Sigmoid colon (tissue), 4 donors: Measurements from ENCODE around the gene CLDN15.

Experiments
- POLR2A ChIP-seq, 2 donors: fragments of 450-650 bp; IDR thresholded peaks; one replicate each; pipeline ENCODE4 v1.6.1; 2016; ENCODE audit warnings: antibody characterized with exemption in 2 of 2, mild to moderate bottlenecking in 2 of 2, moderate library complexity in 2 of 2
- POLR2AphosphoS5 ChIP-seq, 4 donors: sonication (generic); formaldehyde crosslinking; IDR thresholded peaks; one replicate each; pipeline ENCODE4 v1.6.1; 2017; ENCODE audit warnings: antibody characterized with exemption in 4 of 4
- TF ChIP-seq, protein P1 (sequence below), 4 experiments: fragments of 450-650 bp in 3 of 4; fragments of 200-600 bp in 1 of 4; IDR thresholded peaks; one replicate each; pipeline ENCODE4 v1.5.1; 2016 to 2019; ENCODE audit warnings: antibody characterized with exemption in 4 of 4, mild to moderate bottlenecking in 3 of 4, moderate library complexity in 2 of 4

- no peak for TF ChIP-seq POLR2A (IDR thresholded peaks at IDR 0.05)
- TF ChIP-seq, protein P1, sequence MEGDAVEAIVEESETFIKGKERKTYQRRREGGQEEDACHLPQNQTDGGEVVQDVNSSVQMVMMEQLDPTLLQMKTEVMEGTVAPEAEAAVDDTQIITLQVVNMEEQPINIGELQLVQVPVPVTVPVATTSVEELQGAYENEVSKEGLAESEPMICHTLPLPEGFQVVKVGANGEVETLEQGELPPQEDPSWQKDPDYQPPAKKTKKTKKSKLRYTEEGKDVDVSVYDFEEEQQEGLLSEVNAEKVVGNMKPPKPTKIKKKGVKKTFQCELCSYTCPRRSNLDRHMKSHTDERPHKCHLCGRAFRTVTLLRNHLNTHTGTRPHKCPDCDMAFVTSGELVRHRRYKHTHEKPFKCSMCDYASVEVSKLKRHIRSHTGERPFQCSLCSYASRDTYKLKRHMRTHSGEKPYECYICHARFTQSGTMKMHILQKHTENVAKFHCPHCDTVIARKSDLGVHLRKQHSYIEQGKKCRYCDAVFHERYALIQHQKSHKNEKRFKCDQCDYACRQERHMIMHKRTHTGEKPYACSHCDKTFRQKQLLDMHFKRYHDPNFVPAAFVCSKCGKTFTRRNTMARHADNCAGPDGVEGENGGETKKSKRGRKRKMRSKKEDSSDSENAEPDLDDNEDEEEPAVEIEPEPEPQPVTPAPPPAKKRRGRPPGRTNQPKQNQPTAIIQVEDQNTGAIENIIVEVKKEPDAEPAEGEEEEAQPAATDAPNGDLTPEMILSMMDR (IDR thresholded peaks at IDR 0.05) = no peak
- TF ChIP-seq POLR2AphosphoS5 (IDR thresholded peaks at IDR 0.05) = peak in 1 of 4 donors; percentile 15
Observed at GRCh38 chr7:101243646-101244374, 6.2 kb upstream of the CLDN15 start.
